ENCODE measurements around the gene GPATCH2.

The GPATCH2 gene

GRCh38 chr1:217630711-217631591 is at the start of gene GPATCH2, which contains the start of gene SPATA17:
Gene GPATCH2 (minus strand): TSS chr1:217631090. CDS start chr1:217630971, 119 bp downstream.
Gene SPATA17 (plus strand): TSS chr1:217631344. CDS start chr1:217631379, 35 bp downstream.
- in situ Hi-C loops (cut with MboI; ENCODE audit: low sequenced_read_pairs) = no loop called here

GRCh38 chr1:217674028-217674729 is 43.3 kb upstream of the GPATCH2 start:
- in situ Hi-C loops (cut with MboI; ENCODE audit: low sequenced_read_pairs) = no loop called here

GRCh38 chr1:217673387-217673786 is 42.5 kb upstream of the GPATCH2 start:
- in situ Hi-C loops (cut with MboI; ENCODE audit: low sequenced_read_pairs) = no loop called here

- in situ Hi-C loops (cut with MboI; ENCODE audit: low sequenced_read_pairs) = no loop called here
Observed at GRCh38 chr1:217668351-217668940, 37.6 kb upstream of the GPATCH2 start.

- in situ Hi-C loops (cut with MboI; ENCODE audit: low sequenced_read_pairs) = no loop called here
Observed at GRCh38 chr1:217661407-217661806, 30.5 kb upstream of the GPATCH2 start.

- in situ Hi-C loops (cut with MboI; ENCODE audit: low sequenced_read_pairs) = no loop called here
Observed at GRCh38 chr1:217660353-217661062, 29.6 kb upstream of the GPATCH2 start.

GRCh38 chr1:217650674-217651073 is 19.8 kb upstream of the GPATCH2 start:
- in situ Hi-C loops (cut with MboI; ENCODE audit: low sequenced_read_pairs) = no loop called here

GRCh38 chr1:217647791-217648190 is 16.9 kb upstream of the GPATCH2 start:
- in situ Hi-C loops (cut with MboI; ENCODE audit: low sequenced_read_pairs) = no loop called here

GRCh38 chr1:217642455-217642854 is 11.6 kb upstream of the GPATCH2 start:
- in situ Hi-C loops (cut with MboI; ENCODE audit: low sequenced_read_pairs) = no loop called here

- in situ Hi-C loops (cut with MboI; ENCODE audit: low sequenced_read_pairs) = no loop called here
Observed at GRCh38 chr1:217627431-217627830, 3.5 kb downstream of the GPATCH2 start.

- in situ Hi-C loops (cut with MboI; ENCODE audit: low sequenced_read_pairs) = no loop called here
Observed at GRCh38 chr1:217626321-217626720, 4.6 kb downstream of the GPATCH2 start.

- in situ Hi-C loops (cut with MboI; ENCODE audit: low sequenced_read_pairs) = no loop called here
Observed at GRCh38 chr1:217622042-217622441, 8.8 kb downstream of the GPATCH2 start.

GRCh38 chr1:217620814-217621213 is 10.1 kb downstream of the GPATCH2 start:
- in situ Hi-C loops (cut with MboI; ENCODE audit: low sequenced_read_pairs) = no loop called here

- in situ Hi-C loops (cut with MboI; ENCODE audit: low sequenced_read_pairs) = no loop called here
Observed at GRCh38 chr1:217617126-217617525, 13.8 kb downstream of the GPATCH2 start.

- in situ Hi-C loops (cut with MboI; ENCODE audit: low sequenced_read_pairs) = no loop called here
Observed at GRCh38 chr1:217614200-217614712, 16.6 kb downstream of the GPATCH2 start.

- in situ Hi-C loops (cut with MboI; ENCODE audit: low sequenced_read_pairs) = no loop called here
Observed at GRCh38 chr1:217605390-217605789, 25.5 kb downstream of the GPATCH2 start.

GRCh38 chr1:217602380-217602779 is 28.5 kb downstream of the GPATCH2 start:
- in situ Hi-C loops (cut with MboI; ENCODE audit: low sequenced_read_pairs) = no loop called here

GRCh38 chr1:217599154-217599553 is 31.7 kb downstream of the GPATCH2 start:
- in situ Hi-C loops (cut with MboI; ENCODE audit: low sequenced_read_pairs) = no loop called here

GRCh38 chr1:217590598-217590997 is 40.3 kb downstream of the GPATCH2 start:
- in situ Hi-C loops (cut with MboI; ENCODE audit: low sequenced_read_pairs) = no loop called here

GRCh38 chr1:217586586-217586985 is 44.3 kb downstream of the GPATCH2 start:
- in situ Hi-C loops (cut with MboI; ENCODE audit: low sequenced_read_pairs) = no loop called here

- in situ Hi-C loops (cut with MboI; ENCODE audit: low sequenced_read_pairs) = no loop called here
Observed at GRCh38 chr1:217585577-217585976, 45.3 kb downstream of the GPATCH2 start.

All from hTERT RPE-1 (cell line).